ENCODE results near the gene ARHGAP6. TPM values are rescaled to one million over a fixed set of nuclear protein-coding genes. Genes with fewer than 3 reads are reported as not detected.

ARHGAP6 gene
- total and polyA plus RNA-seq, 2 of the 4 experiments (the other 2 are of a cell fraction) = 1.4 to 1.8 TPM

DNA sequence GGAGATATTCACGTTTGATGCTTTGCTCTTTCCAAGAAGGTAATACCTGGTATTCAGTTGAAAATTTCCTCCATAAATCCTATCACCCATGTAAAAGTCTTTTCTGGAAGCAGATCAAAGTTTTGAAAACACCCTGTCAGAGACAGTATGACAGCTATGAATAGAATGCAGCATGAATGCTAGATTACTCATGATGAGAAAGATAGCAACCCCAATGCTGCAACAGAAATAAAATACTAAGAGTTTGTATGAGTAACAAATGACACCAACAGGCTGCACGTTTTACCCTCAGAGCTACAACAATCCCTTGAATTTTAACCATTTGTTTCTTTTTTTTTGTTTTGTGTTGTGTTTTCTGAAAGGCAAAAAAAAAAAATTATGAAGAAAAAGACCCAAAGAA, 108.6 kb downstream of the ARHGAP6 start:
- H4K20me1 ChIP-seq (ENCODE audit: insufficient read depth, low read length) = no peaks in the 10 kb centered on the region
- no peak overlapping the region for H3K9ac ChIP-seq (ENCODE audit: low read depth, low read length)
- no TSS peak for BruUV-seq (replicated peaks)
- dilution Hi-C loops (cut with HindIII; ENCODE audit: low sequenced_read_pairs, unreplicated experiment) (no loop called here), in situ Hi-C loops (cut with MboI; ENCODE audit: low sequenced_read_pairs) (no loop called here), intact Hi-C loops (cut with micrococcal nuclease) (no loop called here)
- H2BK5ac ChIP-seq (ENCODE audit: low read depth, low read length, poor library complexity, severe bottlenecking) = no peak overlapping the region
- no CpG with 5 or more reads among the region's 2 CpGs for WGBS, 2 experiments (ENCODE audit: extremely low coverage in 2 of 2, insufficient read length in 1 of 2)
- H3K4me1 ChIP-seq (ENCODE audit: control insufficient read depth, insufficient read depth, low read length) = no peaks in the 10 kb centered on the region
- H3K56ac ChIP-seq (ENCODE audit: extremely low read depth, insufficient read depth, low read length) = no peak overlapping the region
- DNase-seq = peak; percentile 72
- H2AFZ ChIP-seq (replicated peaks; ENCODE audit: low read length, poor library complexity) = no peak overlapping the region
- H3K79me1 ChIP-seq (ENCODE audit: low read depth in 1 of 2, low read length in 2 of 2) = no peaks in the 10 kb centered on the region
- H2BK120ac ChIP-seq (ENCODE audit: low read depth, low read length) = no peak overlapping the region
- H2AK9ac ChIP-seq (replicated peaks; ENCODE audit: low read depth, low read length, poor library complexity) = no peak overlapping the region
- H3K27ac ChIP-seq (ENCODE audit: insufficient read depth, low read length) = no peak overlapping the region
- ChIA-PET POLR2A (ENCODE audit: unreplicated experiment) (no interaction called here), CTCF (no interaction called here)
- TF ChIP-seq MXI1 (IDR thresholded peaks at IDR 0.05; ENCODE audit: borderline replicate concordance, low read depth, low read length) = no peak
- peak; percentile 30; the same call in 1 of the 2 replicates for TF ChIP-seq FOS (IDR thresholded peaks at IDR 0.05; ENCODE audit: low read depth, low read length)
- peak; percentile 56 for TF ChIP-seq CEBPB (IDR thresholded peaks at IDR 0.05; ENCODE audit: low read depth, low read length)
- TF ChIP-seq CHD1 (IDR thresholded peaks at IDR 0.05; ENCODE audit: low read depth, low read length) = no peak
- peak; percentile 89 for TF ChIP-seq BHLHE40 (IDR thresholded peaks at IDR 0.05; ENCODE audit: low read depth, low read length)
- no peak overlapping the region for H4K5ac ChIP-seq (ENCODE audit: low read depth, low read length)
- no peak overlapping the region for H3K4ac ChIP-seq (ENCODE audit: low read depth, low read length)
- peak; percentile 65; the same call in 1 of the 2 replicates for ATAC-seq (ENCODE audit: low read depth)
- no peak overlapping the region for H3K18ac ChIP-seq (ENCODE audit: low read depth, low read length)
- no peak overlapping the region for H3K14ac ChIP-seq (replicated peaks; ENCODE audit: low read depth, low read length)
- H2AK5ac ChIP-seq (ENCODE audit: low read depth, low read length) = no peak overlapping the region
- H3K36me3 ChIP-seq (ENCODE audit: control insufficient read depth, insufficient read depth, low read length) = no peaks in the 10 kb centered on the region
- H3K9me3 ChIP-seq (ENCODE audit: control insufficient read depth, insufficient read depth, low read length) = no peaks in the 10 kb centered on the region
- H4K8ac ChIP-seq (ENCODE audit: low read depth in 2 of 2, low read length in 2 of 2) = no peak overlapping the region
- H3K9me1 ChIP-seq (ENCODE audit: insufficient read depth, low read length) = no peaks in the 10 kb centered on the region
- H3K23ac ChIP-seq (ENCODE audit: low read depth, low read length) = no peak overlapping the region
- no peak overlapping the region for H4K91ac ChIP-seq (ENCODE audit: insufficient read depth, low read depth, low read length)
- H3K27me3 ChIP-seq (ENCODE audit: control insufficient read depth, insufficient read depth, low read length) = no peaks in the 10 kb centered on the region
- H3K4me3 ChIP-seq (ENCODE audit: insufficient read depth, low read depth, low read length) = no peak overlapping the region
- no peak overlapping the region for H2BK15ac ChIP-seq (ENCODE audit: low read depth, low read length)
- no peak overlapping the region for H2BK20ac ChIP-seq (ENCODE audit: low read depth, low read length)
- no peak overlapping the region for H3K4me2 ChIP-seq (ENCODE audit: low read depth, low read length)
